ENCODE measurements around the gene DNAH12.
"Not testable (repeated sequence)": the region's sequence is repeated elsewhere in the genome, so short reads cannot be mapped to it uniquely, and the experiment has no call there.

The DNAH12 gene

DNA sequence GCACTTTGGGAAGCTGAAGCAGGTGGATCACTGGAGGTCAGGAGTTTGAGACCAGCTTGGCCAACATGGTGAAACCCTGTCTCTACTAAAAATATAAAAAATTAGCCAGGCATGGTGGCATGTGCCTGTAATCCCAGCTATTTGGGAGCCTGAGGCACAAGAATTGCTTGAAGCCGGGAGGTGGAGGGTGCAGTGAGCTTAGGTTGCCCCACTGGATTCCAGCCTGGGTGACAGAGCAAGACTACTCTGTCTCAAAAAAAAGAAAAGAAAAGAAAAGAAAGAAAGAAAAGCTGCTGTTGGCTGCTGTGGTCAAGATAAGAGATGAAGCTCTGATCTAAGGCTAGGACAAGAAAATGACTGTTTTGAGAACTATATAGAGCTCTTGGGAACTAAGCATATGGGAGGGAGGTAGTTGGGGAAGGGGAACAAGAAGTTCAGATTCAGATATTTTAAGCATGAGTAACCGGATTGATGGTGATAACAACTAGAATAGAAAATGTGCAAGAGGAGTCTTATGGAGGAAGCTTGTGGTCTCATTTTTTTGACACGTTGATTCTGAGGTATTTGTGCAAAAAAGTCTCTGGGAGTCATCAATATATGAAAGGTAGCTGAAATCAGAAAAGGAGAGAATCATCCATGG is 25.7 kb downstream of the DNAH12 start:
- no peak for DNase-seq (ENCODE audit: low read depth in 3 of 3)

DNA sequence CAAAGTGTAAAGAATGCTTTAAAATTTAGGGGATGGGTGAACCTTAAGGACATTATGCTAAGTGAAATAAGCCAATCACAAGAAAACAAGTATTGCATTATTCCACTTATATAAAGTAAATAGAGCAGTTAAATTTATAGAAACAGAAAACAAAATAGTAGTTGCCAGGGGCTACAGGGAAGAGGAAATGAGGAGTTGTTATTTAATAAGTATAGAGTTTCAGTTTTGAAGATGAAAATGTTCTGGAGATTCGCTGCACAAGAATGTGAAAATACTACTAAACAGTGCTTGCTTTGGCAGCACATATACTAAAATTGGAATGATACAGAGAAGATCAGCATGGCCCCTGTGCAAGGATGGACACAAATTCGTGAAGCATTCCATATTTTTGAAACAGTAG is 32.0 kb downstream of the DNAH12 start:
- no peak for DNase-seq (ENCODE audit: low read depth in 3 of 3)

DNA sequence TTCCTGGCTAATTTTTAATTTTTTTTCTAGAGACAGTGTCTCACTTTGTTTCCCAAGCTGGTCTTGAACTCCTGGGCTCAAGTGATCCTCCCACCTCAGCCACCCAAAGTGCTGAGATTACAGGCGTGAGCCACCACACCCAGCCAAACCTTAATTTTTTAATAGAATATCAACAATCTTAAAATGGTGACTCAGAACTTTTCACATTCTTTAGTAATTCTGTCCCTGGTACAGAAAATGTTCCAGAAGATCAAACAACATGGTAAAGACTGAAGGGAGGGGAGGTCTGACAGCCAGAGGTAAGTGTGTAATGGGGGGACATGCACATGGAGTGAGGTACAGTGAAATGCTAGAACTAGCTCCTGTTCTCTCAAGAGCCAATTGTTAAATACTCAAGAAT is 38.2 kb downstream of the DNAH12 start:
- no peak for DNase-seq (ENCODE audit: low read depth in 3 of 3)

DNA sequence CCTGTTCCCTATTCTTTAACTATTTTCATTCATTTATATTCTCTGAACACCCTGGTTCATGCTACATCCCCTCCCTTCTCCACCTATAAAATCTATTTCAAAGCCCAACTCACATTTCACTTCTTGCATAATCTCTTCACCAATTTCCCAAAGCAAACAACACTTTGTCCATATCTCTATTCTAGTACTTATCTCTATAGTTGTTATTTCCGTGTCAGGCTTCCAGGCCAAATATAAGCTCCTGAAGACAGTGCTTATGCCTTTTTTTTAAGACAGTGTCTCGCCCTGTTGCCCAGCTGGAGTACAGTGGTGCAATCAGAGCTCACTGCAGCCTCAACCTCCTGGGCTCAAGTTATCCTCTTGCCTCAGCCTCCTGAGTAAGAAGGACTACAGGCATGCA is 43.6 kb downstream of the DNAH12 start:
- no peak for DNase-seq (ENCODE audit: low read depth in 3 of 3)

DNA sequence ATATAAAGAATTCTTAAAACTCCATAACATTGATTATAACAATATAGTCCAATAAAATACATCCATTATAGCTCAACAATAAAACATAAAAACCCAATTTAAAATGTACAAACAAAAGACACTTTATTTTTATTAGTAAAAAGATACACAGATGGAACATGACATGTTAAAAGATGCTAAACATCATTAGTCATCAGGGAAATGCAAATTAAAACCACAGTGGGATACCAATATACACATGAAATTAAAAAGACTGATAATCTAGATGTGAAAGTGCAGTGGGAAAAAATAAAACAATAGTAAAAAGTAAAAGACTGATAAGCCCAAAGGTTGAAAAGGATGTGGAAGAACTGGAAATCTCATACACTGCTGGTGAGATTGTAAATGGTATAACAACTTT is 46.2 kb downstream of the DNAH12 start:
- DNase-seq (ENCODE audit: low read depth in 3 of 3), result no peak

DNA sequence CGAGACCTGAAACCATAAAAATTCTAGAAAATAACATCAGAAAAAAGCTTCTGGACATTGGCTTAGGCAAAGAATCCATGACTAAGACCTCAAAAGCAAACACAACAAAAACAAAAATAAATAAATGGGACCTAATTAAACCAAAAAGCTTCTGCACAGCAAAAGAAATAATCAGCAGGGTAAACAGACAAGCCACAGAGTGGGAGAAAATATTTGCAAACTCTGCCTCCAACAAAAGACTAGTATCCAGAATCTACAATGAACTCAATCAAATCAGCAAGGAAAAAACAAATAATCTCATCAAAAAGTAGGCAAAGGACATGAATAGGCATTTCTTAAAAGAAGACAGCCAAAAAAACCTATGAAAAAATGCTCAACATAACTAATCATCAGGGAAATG is 59.6 kb downstream of the DNAH12 start:
- no peak for DNase-seq (ENCODE audit: low read depth in 3 of 3)

DNA sequence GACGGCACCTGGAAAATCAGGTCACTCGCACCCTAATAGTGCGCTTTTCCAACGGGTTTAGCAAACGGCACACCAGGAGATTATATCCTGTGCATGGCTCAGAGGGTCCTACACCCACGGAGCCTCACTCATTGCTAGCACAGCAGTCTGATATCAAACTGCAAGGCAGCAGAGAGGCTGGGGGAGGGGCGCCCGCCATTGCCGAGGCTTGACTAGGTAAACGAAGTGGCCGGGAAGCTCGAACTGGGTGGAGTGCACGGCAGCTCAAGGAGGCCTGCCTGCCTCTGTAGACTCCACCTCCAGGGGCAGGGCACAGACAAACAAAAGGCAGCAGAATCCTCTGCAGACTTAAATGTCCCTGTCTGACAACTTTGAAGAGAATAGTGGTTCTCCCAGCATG is 67.0 kb downstream of the DNAH12 start:
- DNase-seq (ENCODE audit: low read depth in 3 of 3), result not testable (repeated sequence)

DNA sequence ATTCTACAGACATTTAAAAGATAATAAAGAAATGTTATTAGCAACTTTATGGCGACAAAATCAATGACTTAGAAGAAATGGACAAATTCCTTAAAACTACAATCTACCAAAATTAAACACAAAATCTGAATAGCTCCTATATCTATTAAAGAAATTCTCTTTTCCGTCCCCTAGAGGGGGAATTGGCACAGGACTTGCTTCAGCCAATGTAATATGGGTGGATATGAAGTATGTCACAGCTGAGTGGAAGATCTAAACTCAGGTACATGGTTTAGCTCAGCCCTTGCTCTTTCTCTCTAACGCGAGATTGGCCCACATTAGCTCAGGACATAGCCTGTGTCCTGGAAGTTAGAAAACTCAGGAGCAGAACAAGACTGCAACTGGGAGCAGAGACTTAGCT is 79.3 kb downstream of the DNAH12 start:
- DNase-seq (ENCODE audit: low read depth in 3 of 3), result no peak

DNA sequence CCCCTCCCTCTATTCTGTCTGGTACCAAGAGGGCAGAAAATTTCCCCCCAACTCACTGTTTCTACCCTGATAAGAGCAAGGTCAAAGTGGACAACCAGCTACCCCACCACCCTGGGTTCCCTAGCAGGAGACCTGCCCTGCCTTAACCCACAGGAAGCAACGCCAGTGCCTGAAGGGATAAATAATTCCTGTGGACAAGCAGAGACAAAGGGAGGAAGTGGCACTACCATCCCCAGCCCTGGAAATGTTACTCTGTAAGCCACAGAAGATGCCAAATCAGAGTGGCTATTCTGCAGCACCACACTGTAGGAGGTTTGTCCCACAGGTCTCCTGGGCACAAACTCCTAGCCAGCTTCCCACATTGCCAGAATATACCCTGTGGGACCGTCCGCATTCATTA is 80.1 kb downstream of the DNAH12 start:
- DNase-seq (ENCODE audit: low read depth in 3 of 3), result no peak

DNA sequence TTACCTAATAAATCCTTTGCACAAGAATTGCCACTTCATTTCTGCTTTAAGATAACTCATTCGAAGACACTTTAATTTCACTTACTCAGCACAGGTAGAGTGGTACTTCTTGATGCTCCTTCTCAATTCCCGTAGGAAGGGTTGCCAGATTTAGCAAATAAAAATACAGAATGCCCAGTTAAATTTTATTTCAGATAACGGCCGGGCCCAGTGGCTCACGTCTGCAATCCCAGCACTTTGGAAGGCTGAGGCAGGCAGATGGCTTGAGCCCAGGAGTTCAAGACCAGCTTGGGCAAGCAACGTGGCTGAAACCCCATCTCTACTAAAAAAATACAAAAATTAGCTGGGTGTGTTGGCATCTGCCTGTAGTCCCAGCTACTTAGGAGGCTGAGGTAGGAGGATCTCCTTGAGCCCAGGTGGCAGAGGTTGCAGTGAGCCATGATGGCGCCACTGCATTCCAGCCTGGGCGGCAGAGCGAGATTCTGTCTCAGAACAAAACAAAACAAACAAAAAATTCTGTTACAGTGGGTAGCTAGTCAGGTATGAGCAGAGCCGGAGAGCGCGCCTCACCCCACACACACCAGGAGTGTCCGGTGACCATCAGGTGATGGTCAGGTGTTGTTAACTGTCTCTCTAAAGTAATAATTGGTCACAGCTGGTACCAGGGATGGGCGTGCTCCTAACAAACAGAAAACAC is 92.8 kb downstream of the DNAH12 start:
- DNase-seq (ENCODE audit: low read depth in 3 of 3), result no peak

DNA sequence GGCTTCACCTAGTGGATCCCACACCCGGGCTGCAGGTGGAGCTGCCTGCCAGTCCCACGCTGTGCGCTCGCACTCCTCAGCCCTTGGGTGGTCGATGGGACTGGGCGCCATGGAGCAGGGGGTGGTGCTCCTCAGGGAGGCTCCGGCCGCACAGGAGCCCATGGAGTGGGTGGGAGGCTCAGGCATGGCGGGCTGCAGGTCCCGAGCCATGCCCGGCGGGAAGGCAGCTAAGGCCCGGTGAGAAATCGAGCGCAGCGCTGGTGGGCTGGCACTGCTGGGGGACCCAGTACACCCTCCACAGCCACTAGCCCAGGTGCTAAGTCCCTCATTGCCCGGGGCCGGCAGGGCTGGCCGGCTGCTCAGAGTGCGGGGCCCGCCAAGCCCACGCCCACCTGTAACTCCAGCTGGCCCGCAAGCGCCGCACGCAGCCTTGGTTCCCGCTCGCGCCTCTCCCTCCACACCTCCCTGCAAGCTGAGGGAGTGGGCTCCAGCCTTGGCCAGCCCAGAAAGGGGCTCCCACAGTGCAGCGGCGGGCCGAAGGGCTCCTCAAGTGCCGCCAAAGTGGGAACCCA is 94.8 kb downstream of the DNAH12 start:
- not testable (repeated sequence) for DNase-seq (ENCODE audit: low read depth in 3 of 3)

DNA sequence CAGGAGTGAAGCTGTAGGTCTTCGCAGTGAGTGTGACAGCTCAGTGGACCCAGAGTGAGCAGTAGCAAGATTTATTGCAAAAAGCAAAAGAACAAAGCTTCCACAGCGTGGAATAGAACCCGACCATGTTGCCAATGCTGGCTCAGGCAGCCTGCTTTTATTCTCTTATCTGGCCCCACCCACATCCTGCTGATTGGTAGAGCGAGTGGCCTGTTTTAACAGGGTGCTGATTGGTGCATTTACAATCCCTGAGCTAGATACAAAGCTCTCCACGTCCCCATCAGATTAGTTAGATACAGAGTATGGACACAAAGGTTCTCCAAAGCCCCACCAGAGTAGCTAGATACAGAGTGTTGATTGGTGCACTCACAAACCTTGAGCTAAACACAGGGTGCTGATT is 95.7 kb downstream of the DNAH12 start:
- DNase-seq (ENCODE audit: low read depth in 3 of 3), result not testable (repeated sequence)

DNA sequence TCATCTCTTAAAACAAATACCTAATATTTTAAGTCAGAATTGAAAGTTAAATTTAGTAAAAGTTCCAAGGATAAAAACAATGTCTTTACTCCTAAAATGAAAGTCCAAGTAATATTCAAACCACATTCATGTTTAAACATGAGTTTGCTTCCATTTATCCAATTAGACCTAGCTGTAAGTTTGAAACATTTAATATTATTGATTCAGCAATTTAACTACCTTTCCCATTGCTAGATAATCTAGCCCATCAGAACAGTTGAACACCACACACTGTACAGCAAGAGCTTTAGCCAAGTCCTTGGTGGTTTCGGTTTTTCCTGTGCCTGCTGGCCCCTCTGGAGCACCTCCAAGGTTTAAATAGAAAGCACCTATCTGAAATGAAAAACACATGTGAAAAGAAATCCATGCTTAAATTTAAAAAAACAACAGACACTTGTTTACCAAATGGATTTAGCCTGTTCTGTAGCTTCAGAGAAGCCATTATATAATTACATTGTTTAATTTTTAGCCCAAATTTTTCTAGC is 97.8 kb downstream of the DNAH12 start:
- DNase-seq (ENCODE audit: low read depth in 3 of 3), result no peak

DNA sequence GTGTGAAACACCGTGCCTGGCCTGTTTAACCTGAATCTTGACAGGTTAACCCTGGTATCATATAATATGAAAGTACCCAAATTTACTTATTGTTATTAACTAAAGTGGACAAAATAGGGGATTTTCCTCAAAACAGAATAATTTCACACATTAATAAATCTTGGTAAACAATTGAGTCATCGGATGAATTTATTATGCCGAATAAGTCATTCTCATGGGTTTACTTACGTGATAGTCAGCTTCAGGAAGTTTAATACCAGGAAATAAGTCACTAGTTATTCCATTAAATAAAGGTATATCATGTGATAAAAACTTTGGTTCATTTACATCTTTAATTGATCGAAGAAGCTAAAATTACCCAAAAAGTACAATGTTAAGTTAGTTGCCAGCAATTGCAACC is 99.7 kb downstream of the DNAH12 start:
- DNase-seq (ENCODE audit: low read depth in 3 of 3), result no peak

DNA sequence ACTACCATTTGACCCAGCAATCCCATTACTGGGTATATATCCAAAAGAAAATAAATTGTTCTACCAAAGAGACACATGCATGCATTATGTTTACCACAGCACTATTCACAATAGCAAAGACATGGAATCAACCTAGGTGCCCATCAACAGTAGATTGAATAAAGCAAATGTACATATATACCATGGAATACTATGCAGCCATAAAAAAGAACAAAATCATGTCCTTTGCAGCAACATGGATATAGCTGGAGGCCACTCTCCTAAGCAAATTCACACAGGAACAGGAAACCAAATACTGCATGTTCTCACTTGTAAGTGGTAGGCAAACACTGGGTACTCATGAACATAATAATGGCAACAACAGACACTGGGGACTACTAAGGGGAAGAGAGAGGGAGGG is 104.0 kb downstream of the DNAH12 start:
- not testable (repeated sequence) for DNase-seq (ENCODE audit: low read depth in 3 of 3)

DNA sequence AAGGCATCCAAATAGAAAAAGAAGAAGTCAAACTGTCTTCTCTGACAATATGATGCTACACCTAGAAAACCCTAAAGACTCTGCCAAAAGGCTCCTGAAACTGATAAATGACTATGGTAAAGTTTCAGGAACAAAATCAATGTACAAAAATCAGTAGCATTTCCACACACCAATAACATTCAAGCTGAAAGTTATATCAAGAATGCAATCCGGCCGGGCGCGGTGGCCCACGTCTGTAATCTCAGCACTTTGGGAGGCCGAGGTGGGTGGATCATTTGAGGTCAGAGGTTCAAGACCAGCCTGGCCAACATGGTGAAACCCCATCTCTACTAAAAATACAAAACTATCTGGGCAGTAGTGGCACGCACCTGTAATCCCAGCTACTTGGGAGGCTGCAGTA is 105.7 kb downstream of the DNAH12 start:
- not testable (repeated sequence) for DNase-seq (ENCODE audit: low read depth in 3 of 3)

DNA sequence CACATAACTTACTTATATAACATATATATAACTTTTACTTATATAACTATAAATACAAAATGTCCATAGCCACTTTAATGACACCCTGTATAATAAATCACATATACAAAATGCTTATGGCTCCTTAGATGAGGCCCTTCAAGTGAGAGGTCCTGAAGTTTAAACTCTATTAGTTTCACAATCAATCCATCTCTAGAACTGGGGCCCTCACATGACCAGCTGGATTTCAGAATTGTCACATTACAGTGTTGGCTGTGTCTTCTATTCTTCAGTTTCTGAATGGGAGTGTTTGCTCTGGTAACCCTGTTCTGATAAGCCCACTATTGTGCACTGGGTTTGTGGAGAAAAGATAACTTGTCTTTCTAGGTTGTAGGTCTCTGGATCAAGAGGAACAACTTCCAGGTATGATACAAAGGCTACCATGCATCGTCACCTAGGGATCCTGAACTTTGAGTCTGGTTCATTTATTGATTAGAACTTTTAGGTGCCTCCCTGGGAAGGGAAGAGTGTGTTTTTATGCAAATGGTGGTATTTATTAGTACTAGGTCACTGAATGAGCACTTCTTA is 107.9 kb downstream of the DNAH12 start:
- DNase-seq (ENCODE audit: low read depth in 3 of 3), result no peak

DNA sequence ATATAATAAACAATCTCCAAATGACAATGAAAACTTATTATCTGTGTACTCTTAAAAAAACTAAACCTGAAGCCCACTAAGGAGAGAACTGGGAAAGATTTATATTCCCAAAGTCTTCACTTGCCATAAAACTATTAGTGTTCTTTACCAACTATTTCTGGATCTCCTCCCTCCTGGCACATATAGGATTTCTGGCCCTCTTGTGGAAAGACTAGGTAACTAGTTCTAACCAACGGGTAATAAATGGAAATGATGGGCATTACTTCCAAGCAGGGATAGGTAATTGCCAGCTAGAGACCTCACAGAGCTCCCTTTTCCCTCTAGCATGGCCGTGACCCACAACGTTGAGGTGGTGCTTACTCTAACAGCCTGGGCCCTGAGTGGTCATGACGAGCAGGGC is 110.1 kb downstream of the DNAH12 start:
- no peak for DNase-seq (ENCODE audit: low read depth in 3 of 3)

DNA sequence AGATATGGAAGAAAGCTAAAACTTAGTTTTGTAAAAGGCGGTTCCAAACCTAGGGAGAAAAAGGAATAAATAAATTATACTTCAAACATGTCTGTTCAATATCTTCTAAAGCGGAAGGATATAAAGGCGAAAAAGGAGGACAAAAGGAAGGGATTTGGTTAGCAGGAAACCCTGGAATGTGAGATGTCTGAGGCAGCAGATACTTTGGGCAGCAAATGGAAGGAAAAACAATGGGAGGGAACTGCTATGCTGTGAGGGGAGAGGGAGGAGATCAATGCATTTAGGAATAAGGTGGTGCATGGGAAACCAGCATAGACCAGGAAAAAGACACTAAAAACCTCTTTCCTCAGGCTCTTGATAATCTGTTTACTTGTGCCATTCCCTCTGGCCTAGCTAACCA is 120.8 kb downstream of the DNAH12 start:
- DNase-seq (ENCODE audit: low read depth in 3 of 3), result no peak

DNA sequence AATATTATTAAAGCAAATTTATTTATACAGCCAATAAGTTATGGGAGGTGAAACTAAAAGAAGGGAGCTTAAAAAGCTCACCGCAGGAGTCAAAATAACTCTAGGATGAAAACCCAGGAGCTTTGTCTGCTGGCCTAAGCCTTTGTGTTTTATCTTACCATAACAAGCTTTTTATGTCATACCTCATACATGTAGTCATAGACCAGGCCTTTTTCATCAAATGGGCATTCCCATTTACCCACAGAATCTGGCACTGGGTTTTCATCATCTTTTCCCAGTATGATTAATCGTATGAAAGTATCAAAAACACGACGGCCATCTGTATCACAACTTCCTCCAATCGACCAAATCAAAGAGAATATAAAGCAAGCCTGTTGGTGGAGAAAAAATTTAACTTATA is 122.8 kb downstream of the DNAH12 start:
- DNase-seq (ENCODE audit: low read depth in 3 of 3), result no peak

DNA sequence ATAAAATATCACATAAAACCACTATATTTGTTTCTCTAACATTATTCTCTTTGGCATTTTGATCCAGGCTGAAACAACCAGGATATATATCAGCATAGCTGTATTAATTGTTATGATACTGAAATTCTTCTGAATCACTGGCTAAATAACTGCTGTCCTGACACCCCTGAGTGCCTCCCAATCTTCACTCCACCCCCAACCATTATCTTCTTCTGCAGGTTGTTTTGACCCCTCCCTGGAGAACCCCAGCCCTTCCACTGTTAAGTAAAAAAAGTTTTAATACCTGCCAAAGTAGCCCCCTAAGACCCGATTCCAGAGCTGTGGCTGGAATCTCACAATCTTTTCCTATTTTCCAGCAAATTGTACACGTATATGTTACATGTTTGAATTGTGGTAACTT is 124.1 kb downstream of the DNAH12 start:
- DNase-seq (ENCODE audit: low read depth in 3 of 3), result no peak

DNA sequence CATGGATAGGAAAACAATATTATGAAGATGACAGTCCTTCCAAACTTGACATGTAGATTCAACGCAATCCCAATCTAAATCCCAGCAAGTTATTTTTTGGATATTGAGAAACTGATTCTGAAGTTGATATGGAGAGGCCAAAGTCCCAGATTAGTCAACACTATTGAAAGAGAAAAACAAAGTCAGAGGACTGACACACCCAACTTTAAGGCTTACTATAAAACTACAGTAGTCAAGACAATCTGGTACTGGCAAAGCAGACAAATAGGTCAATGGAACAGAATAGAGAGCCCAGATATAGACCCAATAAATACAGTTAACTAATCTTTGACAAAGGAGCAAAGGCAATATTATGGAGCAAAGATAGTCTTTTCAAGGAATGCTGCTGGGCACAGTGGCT is 132.4 kb downstream of the DNAH12 start:
- DNase-seq (ENCODE audit: low read depth in 3 of 3), result no peak

DNA sequence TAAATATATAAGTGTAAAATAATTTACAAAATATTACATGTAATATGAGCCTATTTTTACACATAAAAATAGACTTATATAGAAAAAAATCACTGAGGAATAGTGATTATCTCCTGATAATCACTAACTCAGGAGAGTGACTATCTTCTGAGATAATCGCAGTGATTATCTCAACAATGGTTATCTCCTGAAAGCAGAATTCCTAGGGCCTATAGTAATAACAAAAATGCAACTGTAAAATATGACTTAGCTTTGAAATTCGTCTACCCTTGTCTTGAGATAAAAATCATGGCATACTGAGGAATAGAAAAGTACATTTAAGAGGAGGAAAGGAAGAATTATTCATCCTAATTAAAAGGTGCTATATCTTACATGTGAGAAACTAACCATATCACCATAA is 134.7 kb downstream of the DNAH12 start:
- DNase-seq (ENCODE audit: low read depth in 3 of 3), result no peak
